ENCODE results near the gene GBE1. TPM values are rescaled to one million over a fixed set of nuclear protein-coding genes. Genes with fewer than 3 reads are reported as not detected.
"Not testable (repeated sequence)": the region's sequence is repeated elsewhere in the genome, so short reads cannot be mapped to it uniquely, and the experiment has no call there.

Gene GBE1
- total and polyA plus RNA-seq, 8 donors, result 3.7 to 14.1 (median 9.0) TPM

DNA sequence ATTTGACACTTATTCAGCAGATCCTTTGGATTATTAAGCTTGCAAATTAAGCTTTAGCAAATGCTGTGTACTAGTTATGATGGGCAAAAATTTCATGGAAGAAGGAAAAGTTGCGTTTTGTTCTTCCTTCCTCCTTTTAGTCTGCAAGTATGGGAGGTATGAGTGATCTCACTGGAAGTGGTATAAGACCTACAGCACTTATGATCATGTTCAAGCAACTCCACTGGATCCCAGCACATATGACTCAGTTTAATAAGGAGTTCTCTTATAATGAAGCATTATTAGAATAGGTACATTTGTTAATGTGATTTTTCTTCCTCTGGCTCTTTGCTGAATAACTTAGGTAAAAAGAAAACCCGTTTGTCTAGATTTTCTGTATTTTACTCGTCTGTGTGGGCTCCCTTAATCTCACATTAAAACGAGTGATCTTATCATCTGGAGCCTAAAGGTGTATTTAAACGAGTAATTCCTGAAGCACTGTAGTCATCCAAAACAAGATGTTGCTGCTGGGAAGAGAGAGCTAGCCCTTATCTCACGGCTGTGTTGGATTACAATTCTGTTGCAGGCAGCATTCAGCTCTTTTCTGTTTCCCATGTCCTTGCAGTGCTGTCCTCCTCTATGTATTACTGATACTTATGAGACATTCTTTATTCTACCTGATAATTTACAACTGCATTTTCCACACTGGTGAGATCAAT is 264.9 kb downstream of the GBE1 start:
- no peaks in the 10 kb centered on the region for H3K9me3 ChIP-seq
- no peak for ATAC-seq
- no peaks in the 10 kb centered on the region for H3K27me3 ChIP-seq
- TF ChIP-seq, protein P1, sequence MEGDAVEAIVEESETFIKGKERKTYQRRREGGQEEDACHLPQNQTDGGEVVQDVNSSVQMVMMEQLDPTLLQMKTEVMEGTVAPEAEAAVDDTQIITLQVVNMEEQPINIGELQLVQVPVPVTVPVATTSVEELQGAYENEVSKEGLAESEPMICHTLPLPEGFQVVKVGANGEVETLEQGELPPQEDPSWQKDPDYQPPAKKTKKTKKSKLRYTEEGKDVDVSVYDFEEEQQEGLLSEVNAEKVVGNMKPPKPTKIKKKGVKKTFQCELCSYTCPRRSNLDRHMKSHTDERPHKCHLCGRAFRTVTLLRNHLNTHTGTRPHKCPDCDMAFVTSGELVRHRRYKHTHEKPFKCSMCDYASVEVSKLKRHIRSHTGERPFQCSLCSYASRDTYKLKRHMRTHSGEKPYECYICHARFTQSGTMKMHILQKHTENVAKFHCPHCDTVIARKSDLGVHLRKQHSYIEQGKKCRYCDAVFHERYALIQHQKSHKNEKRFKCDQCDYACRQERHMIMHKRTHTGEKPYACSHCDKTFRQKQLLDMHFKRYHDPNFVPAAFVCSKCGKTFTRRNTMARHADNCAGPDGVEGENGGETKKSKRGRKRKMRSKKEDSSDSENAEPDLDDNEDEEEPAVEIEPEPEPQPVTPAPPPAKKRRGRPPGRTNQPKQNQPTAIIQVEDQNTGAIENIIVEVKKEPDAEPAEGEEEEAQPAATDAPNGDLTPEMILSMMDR (IDR thresholded peaks at IDR 0.05), result no peak
- WGBS, 2 donors, result 55 to 62% methylated on average over 6 of the region's 6 CpGs
- FAIRE-seq, result no peak
- intact Hi-C loops (cut with DNase I), result no loop called here
- H3K4me3 ChIP-seq, result no peak overlapping the region
- no peaks in the 10 kb centered on the region for H3K36me3 ChIP-seq
- no peaks in the 10 kb centered on the region for H3K4me1 ChIP-seq
- no peak for DNase-seq
- no peak overlapping the region for H3K27ac ChIP-seq

DNA sequence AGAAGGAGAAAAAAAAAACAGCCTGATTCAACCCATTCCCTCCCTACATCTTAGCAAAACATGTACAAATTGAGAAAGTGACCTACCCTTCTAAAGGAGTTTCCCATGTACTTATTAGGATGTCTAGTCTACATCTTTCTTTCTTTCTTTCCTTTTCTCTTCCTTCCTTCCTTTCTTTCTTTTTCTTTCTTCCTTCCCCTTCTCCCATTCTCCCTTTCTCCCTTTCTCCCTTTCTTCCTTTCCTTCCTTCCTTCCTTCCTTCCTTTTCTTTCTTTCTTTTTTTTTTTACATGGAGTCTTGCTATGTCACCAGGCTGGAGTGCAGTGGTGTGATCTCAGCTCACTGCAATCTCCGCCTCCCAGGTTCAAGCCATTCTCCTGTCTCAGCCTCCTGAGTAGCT is 269.0 kb downstream of the GBE1 start:
- H3K27ac ChIP-seq; intact Hi-C loops (cut with DNase I); DNase-seq; ATAC-seq; H3K36me3 ChIP-seq; H3K27me3 ChIP-seq; H3K9me3 ChIP-seq; H3K4me3 ChIP-seq; FAIRE-seq; H3K4me1 ChIP-seq: not testable (repeated sequence)
- WGBS, 2 donors, result 95 to 100% methylated on average over 1 of the region's 1 CpG

GRCh38 chr3:81492040-81492439 is 269.4 kb downstream of the GBE1 start:
- Histone ChIP-seq H3K4me1 (no peaks in the 10 kb centered on the region), H3K9me3 (no peaks in the 10 kb centered on the region), H3K4me3 (no peak overlapping the region), H3K27me3 (no peaks in the 10 kb centered on the region), H3K36me3 (no peaks in the 10 kb centered on the region), H3K27ac (no peak overlapping the region)
- TF ChIP-seq, protein P1 (IDR thresholded peaks at IDR 0.05), result no peak
- intact Hi-C loops (cut with DNase I), result no loop called here
- 81 to 88% methylated on average over 4 of the region's 4 CpGs for WGBS, 2 donors
- DNase-seq (no peak), FAIRE-seq (no peak), ATAC-seq (peak in 2 of 4 donors; percentile 28 to 67)

GRCh38 chr3:81490541-81491288 is 270.7 kb downstream of the GBE1 start:
- Histone ChIP-seq H3K27ac (no peak overlapping the region), H3K36me3 (no peaks in the 10 kb centered on the region), H3K9me3 (no peaks in the 10 kb centered on the region), H3K4me1 (no peaks in the 10 kb centered on the region), H3K27me3 (no peaks in the 10 kb centered on the region), H3K4me3 (no peak overlapping the region)
- WGBS, 2 donors, result 43 to 44% methylated on average over 7 of the region's 7 CpGs
- ATAC-seq, result peak; percentile 69 to 90 (median 87)
- peak in 5 of 6 donors; percentile 41 to 72 (median 60) for DNase-seq
- intact Hi-C loops (cut with DNase I), result no loop called here
- FAIRE-seq, result no peak
- TF ChIP-seq, protein P1 (IDR thresholded peaks at IDR 0.05), result peak; percentile 42 to 65 (median 52)

DNA sequence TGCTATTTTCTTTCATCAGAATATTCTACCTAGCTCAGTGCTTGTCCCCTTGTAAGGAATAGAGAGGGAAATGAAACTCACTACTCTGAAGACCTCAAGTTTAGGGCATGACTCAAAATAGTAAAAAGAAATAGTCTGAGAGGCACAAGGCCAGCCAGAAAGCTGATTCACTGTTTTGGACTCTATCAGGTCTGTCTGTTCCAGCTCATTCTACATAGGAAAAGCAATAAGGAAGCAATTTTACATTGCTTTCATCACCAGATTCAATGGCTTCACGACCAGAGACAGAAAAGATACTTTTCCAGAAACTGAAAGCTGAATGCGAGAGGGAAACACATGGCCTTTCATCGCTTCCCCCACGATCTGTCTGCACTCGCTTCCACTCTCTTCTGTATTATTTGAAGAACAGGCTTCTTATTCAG is 276.0 kb downstream of the GBE1 start:
- intact Hi-C loops (cut with DNase I), result no loop called here
- FAIRE-seq (peak; percentile 65), ATAC-seq (peak in 3 of 4 donors; percentile 34 to 77 (median 56)), DNase-seq (no peak)
- H3K9me3 ChIP-seq, result no peaks in the 10 kb centered on the region
- no peaks in the 10 kb centered on the region for H3K4me1 ChIP-seq
- H3K36me3 ChIP-seq, result no peaks in the 10 kb centered on the region
- TF ChIP-seq, protein P1 (IDR thresholded peaks at IDR 0.05), result no peak
- no peak overlapping the region for H3K4me3 ChIP-seq
- 82 to 90% methylated on average over 5 of the region's 5 CpGs for WGBS, 2 donors
- H3K27me3 ChIP-seq, result no peaks in the 10 kb centered on the region
- H3K27ac ChIP-seq, result no peak overlapping the region
